Retinal pigment epithelial cell (primary cell): ENCODE results near the gene ATP5PO.

Experiments
- DNase-seq: peaks from one replicate; pipeline ENCODE4 v3.0.0-alpha.2; 2010; ENCODE audit warnings: low read depth
- H3K4me3 ChIP-seq: 2 replicates; pipeline ENCODE4 v1.5.1; 2011; ENCODE audit warnings: mild to moderate bottlenecking, low read length, control low read depth, moderate library complexity
- CTCF ChIP-seq: conservative IDR thresholded peaks from 2 replicates; pipeline ENCODE4 v1.5.1; 2011; ENCODE audit warnings: low read depth, low read length, control low read depth, inconsistent platforms

Gene ATP5PO

GRCh38 chr21:33940881-33941245, 25.3 kb upstream of the ATP5PO start:
- DNase-seq, result peak; percentile 54
- no peak overlapping the region for H3K4me3 ChIP-seq
- TF ChIP-seq CTCF, result no peak

GRCh38 chr21:33940164-33940880, 24.7 kb upstream of the ATP5PO start:
- DNase-seq, result no peak

GRCh38 chr21:33939226-33939625, 23.6 kb upstream of the ATP5PO start:
- no peak for TF ChIP-seq CTCF
- no peak overlapping the region for H3K4me3 ChIP-seq
- DNase-seq, result peak; percentile 84

More at GRCh38 chr21:33940164-33940880, 24.7 kb upstream of the ATP5PO start:
- TF ChIP-seq CTCF, result no peak
- no peak overlapping the region for H3K4me3 ChIP-seq

- no peak for DNase-seq
- no peak for TF ChIP-seq CTCF
- H3K4me3 ChIP-seq, result no peak overlapping the region
Measured at GRCh38 chr21:33938381-33938780, 22.8 kb upstream of the ATP5PO start.

GRCh38 chr21:33937931-33938339, 22.3 kb upstream of the ATP5PO start:
- no peak for TF ChIP-seq CTCF
- H3K4me3 ChIP-seq, result no peak overlapping the region
- DNase-seq, result no peak

GRCh38 chr21:33937146-33937545, 21.5 kb upstream of the ATP5PO start:
- DNase-seq, result no peak
- TF ChIP-seq CTCF, result no peak
- H3K4me3 ChIP-seq, result no peak overlapping the region

- no peak for TF ChIP-seq CTCF
- peak; percentile 56 for DNase-seq
- no peak overlapping the region for H3K4me3 ChIP-seq
Measured at GRCh38 chr21:33936301-33937038, 20.9 kb upstream of the ATP5PO start.
